Ovary (tissue), 10 donors: ENCODE data around the gene MDFIC2. TPM values are rescaled to one million over a fixed set of nuclear protein-coding genes. Genes with fewer than 3 reads are reported as not detected.

ENCODE experiments used
- DNase-seq, 5 donors: peaks; one replicate each; pipeline ENCODE4 v3.0.0-alpha.2; 2019 to 2020
- H3K27ac ChIP-seq, 2 donors: fragments of 200-600 bp; one replicate each; pipeline versions ENCODE4 v1.5.1 to v1.8.0; 2019 to 2022
- H3K27me3 ChIP-seq: fragments of 200-600 bp; one replicate; pipeline ENCODE4 v1.8.0; 2022
- H3K36me3 ChIP-seq: fragments of 200-600 bp; sonication (generic); one replicate; pipeline ENCODE4 v1.5.1; 2019
- H3K4me1 ChIP-seq: one replicate; pipeline ENCODE4 v1.8.1; 2013; ENCODE audit warnings: mild to moderate bottlenecking, moderate library complexity; ENCODE audit not compliant: insufficient read depth
- H3K4me3 ChIP-seq: fragments of 200-600 bp; sonication (generic); one replicate; pipeline ENCODE4 v1.5.1; 2017
- H3K9me3 ChIP-seq, 2 donors: fragments of 200-600 bp in 1 of 2; sonication (generic) in 1 of 2; one replicate each; pipeline versions ENCODE4 v1.5.1 to v1.8.1; 2013 to 2019; ENCODE audit warnings: mild to moderate bottlenecking in 1 of 2, moderate library complexity in 1 of 2
- EP300 ChIP-seq: sonication (generic); formaldehyde crosslinking; IDR thresholded peaks from one replicate; pipeline ENCODE4 v1.6.1; 2017; ENCODE audit warnings: antibody characterized with exemption
- POLR2A ChIP-seq: fragments of 450-650 bp; IDR thresholded peaks from one replicate; pipeline ENCODE4 v1.6.1; 2017; ENCODE audit warnings: antibody characterized with exemption, mild to moderate bottlenecking, moderate library complexity
- WGBS, 3 donors: extraction: QIAGEN DNeasy Blood & Tissue Kit in 1 of 3; methylation state at CpG; one replicate each; pipeline versions ENCODE4 v1.1.5 to v1.1.7; 2013 to 2017; 5-methylcytosine and 5-hydroxymethylcytosine counted together
- intact Hi-C, 4 donors: fragments of 100-400 bp; cut with DNase I; formaldehyde crosslinking; loops; one replicate each; pipeline versions ENCODE4 v1.11.0 to v1.15.1; 2022 to 2023
- long read RNA-seq, 3 donors: library from polyadenylated mRNA in 2 of 3; unstranded in 2 of 3; transcript quantifications; one replicate each; pipeline ENCODE4 v2.0.0 and lab custom pipeline, GENCODE V29; 2021 to 2026
- polyA plus RNA-seq, 2 donors: library from polyadenylated mRNA; stranded (reverse); fragments of 200-250 nt in 1 of 2; fragments of 350-450 nt in 1 of 2; fragmentation: Illumina TruSeq in 1 of 2; extraction: RNeasy Lipid Tissue Mini Kit (QIAGEN cat#74804) in 1 of 2; gene quantifications; one replicate each; pipeline ENCODE4 v1.2.3, GENCODE V29; 2013 to 2014
- total RNA-seq, 7 donors: library from RNA; depleted of rRNA in 2 of 7; stranded (reverse); fragments of >200 nt in 2 of 7; fragmentation: NEBNext Ultra II Directional in 3 of 7; extraction: Animal tissue kit (Norgen Biotek cat#: 25700) in 3 of 7; gene quantifications; one replicate each; pipeline versions ENCODE4 v1.1.0 to v1.2.4, GENCODE V29; 2016 to 2023
- TF ChIP-seq, protein P1 (sequence below), 3 donors: fragments of 450-650 bp in 2 of 3; fragments of 200-600 bp in 1 of 3; IDR thresholded peaks; one replicate each; pipeline versions ENCODE4 v1.5.1 to v1.8.0; 2016 to 2022; ENCODE audit warnings: antibody characterized with exemption in 3 of 3, mild to moderate bottlenecking in 1 of 3
- donor health status: DM: no; HTN: no; CAD: no; lungs with moderate emphysema.
- donor health status: DM: no; HTN: no; CAD: no.
- donor health status: Bipolar disorder and iron deficiency.
- donor health status: DM: yes; HTN: yes; CAD: no.
- donor health status: DM: no; HTN: no; CAD: no.
- donor health status: DM: yes; HTN: yes; CAD: no.

The MDFIC2 gene
- not detected for total RNA-seq
- not detected for polyA plus RNA-seq
- long read RNA-seq, donor 1, result 0 reads
- long read RNA-seq, donor 2, result 0 reads
- long read RNA-seq, donor 3, result 0 reads

DNA sequence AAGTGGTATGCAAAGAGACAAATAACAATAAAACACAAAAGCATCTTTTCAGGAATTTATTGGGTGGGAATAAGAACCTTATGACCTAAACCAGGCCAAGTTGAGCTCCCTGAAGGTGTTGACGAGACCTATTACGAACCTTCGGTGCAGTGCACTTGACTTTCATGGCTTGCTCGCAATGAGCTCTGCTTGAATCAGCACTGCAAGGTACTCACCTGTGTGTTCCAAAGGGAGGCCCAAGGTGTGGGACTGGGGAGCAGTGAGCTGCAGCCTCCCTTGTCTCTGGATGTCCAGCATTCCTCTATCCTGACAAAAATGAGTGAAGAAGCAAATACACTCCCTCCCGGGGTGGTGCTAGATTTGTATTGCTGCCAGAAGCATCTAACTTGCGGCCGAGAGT lies at the start of gene MDFIC2:
TSS of gene MDFIC2 (minus strand) at position 303 of the 400 bp plus-strand sequence. CDS start 665 bp downstream, outside the sequence.
- H3K4me1 ChIP-seq, result no peaks in the 10 kb centered on the region
- H3K9me3 ChIP-seq, result no peaks in the 10 kb centered on the region
- WGBS, 3 donors, result 49 to 55% (median 50%) methylated on average over 7 of the region's 7 CpGs
- intact Hi-C loops, result no loop called here
- H3K27ac ChIP-seq, result no peak within 1 kb of the TSS
- DNase-seq, result no peak
- TF ChIP-seq, protein P1, sequence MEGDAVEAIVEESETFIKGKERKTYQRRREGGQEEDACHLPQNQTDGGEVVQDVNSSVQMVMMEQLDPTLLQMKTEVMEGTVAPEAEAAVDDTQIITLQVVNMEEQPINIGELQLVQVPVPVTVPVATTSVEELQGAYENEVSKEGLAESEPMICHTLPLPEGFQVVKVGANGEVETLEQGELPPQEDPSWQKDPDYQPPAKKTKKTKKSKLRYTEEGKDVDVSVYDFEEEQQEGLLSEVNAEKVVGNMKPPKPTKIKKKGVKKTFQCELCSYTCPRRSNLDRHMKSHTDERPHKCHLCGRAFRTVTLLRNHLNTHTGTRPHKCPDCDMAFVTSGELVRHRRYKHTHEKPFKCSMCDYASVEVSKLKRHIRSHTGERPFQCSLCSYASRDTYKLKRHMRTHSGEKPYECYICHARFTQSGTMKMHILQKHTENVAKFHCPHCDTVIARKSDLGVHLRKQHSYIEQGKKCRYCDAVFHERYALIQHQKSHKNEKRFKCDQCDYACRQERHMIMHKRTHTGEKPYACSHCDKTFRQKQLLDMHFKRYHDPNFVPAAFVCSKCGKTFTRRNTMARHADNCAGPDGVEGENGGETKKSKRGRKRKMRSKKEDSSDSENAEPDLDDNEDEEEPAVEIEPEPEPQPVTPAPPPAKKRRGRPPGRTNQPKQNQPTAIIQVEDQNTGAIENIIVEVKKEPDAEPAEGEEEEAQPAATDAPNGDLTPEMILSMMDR (IDR thresholded peaks at IDR 0.05), result no peak
- TF ChIP-seq EP300 (no peak), POLR2A (no peak)
- H3K4me3 ChIP-seq, result no peak within 1 kb of the TSS
- no peaks in the 10 kb centered on the region for H3K36me3 ChIP-seq
- H3K27me3 ChIP-seq, result no peaks in the 10 kb centered on the region

DNA sequence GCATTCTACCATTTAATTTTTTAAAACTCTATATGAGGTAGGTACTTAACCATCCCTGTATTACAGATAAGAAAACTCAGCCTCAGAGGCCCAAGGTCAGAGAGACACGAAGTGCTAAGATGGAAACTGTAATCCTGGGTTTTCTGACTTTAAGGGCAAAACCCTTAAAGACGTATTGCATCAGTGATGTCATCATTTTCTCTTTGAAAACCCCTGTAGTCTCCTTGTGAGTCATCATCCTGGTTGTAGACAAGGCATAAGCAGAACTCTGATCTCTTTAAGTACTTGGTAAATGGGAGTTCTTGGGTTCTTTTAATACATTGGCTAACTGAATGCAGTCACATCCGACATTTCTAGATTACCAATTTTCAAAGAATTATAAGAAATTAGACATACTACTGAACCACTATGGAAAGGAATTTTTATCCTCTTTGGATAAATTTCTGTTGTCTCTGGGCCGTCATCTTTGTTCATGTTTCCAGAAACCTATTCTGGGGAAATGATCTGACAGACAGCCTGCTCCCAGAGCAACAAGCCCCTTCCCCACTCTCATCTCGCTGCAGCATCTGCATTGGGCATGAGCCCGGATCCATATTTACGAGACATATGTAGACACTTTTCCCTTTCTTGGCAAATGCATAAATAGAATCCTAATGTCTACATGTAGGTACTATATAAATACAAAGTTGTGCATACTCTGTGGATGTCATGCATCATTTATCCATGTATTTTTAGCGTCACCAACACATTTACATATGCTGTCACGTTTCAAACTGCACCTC lies 48.7 kb upstream of the MDFIC2 start:
- Histone ChIP-seq H3K27ac (no peak overlapping the region), H3K4me3 (no peak overlapping the region), H3K36me3 (no peaks in the 10 kb centered on the region), H3K9me3 (no peaks in the 10 kb centered on the region), H3K27me3 (no peaks in the 10 kb centered on the region), H3K4me1 (no peaks in the 10 kb centered on the region)
- WGBS, 3 donors, result 72 to 76% (median 73%) methylated on average over 9 of the region's 9 CpGs
- TF ChIP-seq, protein P1 (IDR thresholded peaks at IDR 0.05), result no peak
- TF ChIP-seq EP300 (no peak), POLR2A (no peak)
- DNase-seq, result no peak
- intact Hi-C loops, result no loop called here

DNA sequence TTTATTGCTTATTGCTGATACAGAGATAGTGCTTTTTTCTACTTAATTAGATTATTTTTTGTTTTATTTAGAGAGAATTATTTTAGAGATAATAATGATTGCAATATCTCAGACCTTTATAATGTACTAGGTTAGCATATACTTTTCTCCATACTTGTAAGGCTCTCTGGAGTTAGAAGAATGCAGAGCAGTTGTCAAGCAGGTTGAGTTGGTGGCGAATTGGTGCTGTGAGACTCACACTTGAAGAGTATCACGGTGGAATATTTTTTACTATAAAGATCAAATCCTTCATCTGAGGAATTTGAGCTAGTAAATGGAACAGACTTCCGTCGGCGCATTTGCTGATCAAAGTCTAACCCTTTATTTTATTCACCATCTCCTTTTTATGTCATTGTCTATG lies 47.3 kb upstream of the MDFIC2 start:
- Histone ChIP-seq H3K27me3 (no peaks in the 10 kb centered on the region), H3K4me3 (no peak overlapping the region), H3K4me1 (no peaks in the 10 kb centered on the region), H3K9me3 (no peaks in the 10 kb centered on the region), H3K27ac (no peak overlapping the region), H3K36me3 (no peaks in the 10 kb centered on the region)
- DNase-seq, result no peak
- intact Hi-C loops, result no loop called here
- TF ChIP-seq EP300 (no peak), POLR2A (no peak)
- TF ChIP-seq, protein P1 (IDR thresholded peaks at IDR 0.05), result no peak
- WGBS, 3 donors, result 91 to 93% (median 93%) methylated on average over 5 of the region's 5 CpGs

DNA sequence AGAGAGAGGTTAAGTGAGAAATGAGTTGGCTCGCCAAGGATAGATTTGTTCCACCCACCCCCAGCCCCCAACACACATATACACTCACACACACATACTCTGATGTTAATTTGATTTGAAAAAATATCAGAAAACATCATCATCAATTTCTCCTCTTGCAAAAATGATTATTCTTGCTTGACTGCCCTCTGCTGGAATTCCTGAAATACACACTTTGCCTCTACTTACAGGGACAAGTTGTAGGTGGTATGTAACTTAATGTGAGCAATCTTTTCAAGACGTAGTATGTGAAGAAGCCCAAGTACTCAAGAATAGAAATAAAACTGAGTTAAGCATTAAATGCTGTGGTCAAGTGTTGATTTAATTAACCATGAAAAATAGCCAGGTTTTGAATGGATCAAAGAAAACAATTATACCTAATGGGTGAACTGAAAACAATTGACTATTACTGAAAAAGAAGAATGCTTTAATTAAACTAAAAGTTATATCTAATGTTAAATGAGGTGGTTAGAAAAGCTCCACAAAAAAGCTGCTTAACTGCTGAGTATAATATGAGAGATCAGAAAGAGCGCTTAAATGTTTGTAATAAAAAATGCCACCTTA lies 46.6 kb upstream of the MDFIC2 start:
- no peaks in the 10 kb centered on the region for H3K4me1 ChIP-seq
- no peak overlapping the region for H3K27ac ChIP-seq
- 46 to 62% (median 51%) methylated on average over 3 of the region's 3 CpGs for WGBS, 3 donors
- TF ChIP-seq, protein P1 (IDR thresholded peaks at IDR 0.05), result no peak
- TF ChIP-seq EP300, result no peak
- no peak for TF ChIP-seq POLR2A
- no peak overlapping the region for H3K4me3 ChIP-seq
- no peaks in the 10 kb centered on the region for H3K9me3 ChIP-seq
- no peaks in the 10 kb centered on the region for H3K36me3 ChIP-seq
- intact Hi-C loops, result no loop called here
- H3K27me3 ChIP-seq, result no peaks in the 10 kb centered on the region
- DNase-seq, result no peak
